ENCODE data around the gene CEP85. TPM values are rescaled to one million over a fixed set of nuclear protein-coding genes. Genes with fewer than 3 reads are reported as not detected.

Gene CEP85
- total and polyA plus RNA-seq, 10 of the 15 experiments (the other 5 are each of a cell fraction or from before 2014, with no cell fraction given): 8.4 to 26.8 (median 21.5) TPM

DNA sequence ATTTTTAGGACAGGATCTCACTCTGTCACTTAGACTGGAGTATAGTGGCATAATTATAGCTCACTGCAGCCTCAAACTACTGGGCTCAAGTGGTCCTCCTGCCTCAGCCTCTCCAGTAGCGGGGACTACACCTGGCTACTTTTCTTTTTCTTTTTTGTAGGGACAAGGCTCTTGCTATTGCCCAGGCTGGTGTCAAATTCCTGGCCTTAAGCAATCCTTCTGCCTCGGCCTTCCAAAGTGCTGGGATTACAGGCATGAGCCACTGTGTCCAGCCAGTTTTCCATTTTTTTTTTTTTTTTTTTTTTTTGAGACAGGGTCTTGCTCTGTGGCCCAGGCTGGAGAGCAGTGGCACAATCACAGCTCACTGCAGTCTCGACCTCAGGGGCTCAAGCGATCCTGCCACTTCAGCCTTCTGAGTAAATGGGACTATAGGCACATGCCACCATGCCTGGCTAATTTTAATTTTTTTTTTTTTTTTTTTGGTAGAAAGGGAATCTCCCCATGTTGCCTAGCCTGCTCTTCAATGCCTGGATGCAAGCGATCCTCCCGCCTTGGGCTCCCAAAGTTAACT lies 20.6 kb upstream of the CEP85 start:
- Histone ChIP-seq H3K36me3 (ENCODE audit: control insufficient read depth in 2 of 2, insufficient read depth in 2 of 2, low read length in 1 of 2) (no peaks in the 10 kb centered on the region), H2AFZ (ENCODE audit: control insufficient read depth, low read depth, low read length) (no peak overlapping the region), H4K20me1 (ENCODE audit: control insufficient read depth, insufficient read depth) (no peaks in the 10 kb centered on the region), H3K4me1 (ENCODE audit: control insufficient read depth, insufficient read depth, low read length) (no peaks in the 10 kb centered on the region), H3K9me3 (replicated peaks; ENCODE audit: control insufficient read depth, insufficient read depth, low read length) (no peaks in the 10 kb centered on the region), H3K27me3 (replicated peaks in 1 of 2; ENCODE audit: control insufficient read depth in 2 of 2, insufficient read depth in 2 of 2, low read length in 1 of 2) (no peaks in the 10 kb centered on the region), H3K79me2 (ENCODE audit: control insufficient read depth, insufficient read depth, low read length) (no peaks in the 10 kb centered on the region), H3K27ac (ENCODE audit: control insufficient read depth, insufficient read depth) (no peak overlapping the region), H3K9ac (ENCODE audit: control insufficient read depth, insufficient read depth, low read length) (no peak overlapping the region), H3K4me3 (no peak overlapping the region), H3K4me2 (ENCODE audit: control insufficient read depth, insufficient read depth) (no peak overlapping the region)
- intact Hi-C loops (cut with micrococcal nuclease; ENCODE audit: unreplicated experiment): no loop called here
- CTCF ChIA-PET: interaction anchor here (0.6 to 1.4 kb wide), 2 partner anchors 85 to 204 kb away, joined by 4 read pairs; no protein-coding TSS in a partner anchor
- SMC1A ChIA-PET (ENCODE audit: uncharacterized antibody, unreplicated experiment): interaction anchor here (0.6 kb wide), 1 partner anchor 8 kb away, joined by 3 read pairs; no protein-coding TSS in a partner anchor
- RAD21 ChIA-PET (ENCODE audit: unreplicated experiment): no interaction called here
- 48% methylated on average over 6 of the region's 6 CpGs for WGBS (ENCODE audit: insufficient coverage, insufficient replicate concordance, low lambda C conversion rate, missing lambda C conversion rate)
- ATAC-seq: no peak
- BruUV-seq (replicated peaks): no TSS peak
- in situ Hi-C loops (cut with MboI): no loop called here
- POLR2A ChIA-PET: no interaction called here
- FAIRE-seq: no peak
- no peak for DNase-seq (ENCODE audit: low read depth, low spot score)
- TF ChIP-seq HCFC1 (IDR thresholded peaks at IDR 0.05; ENCODE audit: low read length) (no peak), CHD4 (IDR thresholded peaks at IDR 0.05) (no peak), YY1 (IDR thresholded peaks at IDR 0.05; ENCODE audit: low read depth, low read length) (no peak), CBX5 (IDR thresholded peaks at IDR 0.05; ENCODE audit: low read depth) (no peak), PAX8 (IDR thresholded peaks at IDR 0.05) (no peak), NR2F1 (conservative IDR thresholded peaks at IDR 0.05) (no peak), RCOR1 (conservative IDR thresholded peaks at IDR 0.05; ENCODE audit: low read depth, low read length) (no peak), SUZ12 (IDR thresholded peaks at IDR 0.05; ENCODE audit: unreplicated experiment) (no peak), RELA (IDR thresholded peaks at IDR 0.05; ENCODE audit: borderline replicate concordance, partially characterized antibody) (no peak), CEBPB (IDR thresholded peaks at IDR 0.05; ENCODE audit: borderline replicate concordance in 1 of 2, low read depth in 2 of 2, low read length in 2 of 2) (no peak), HDAC2 (IDR thresholded peaks at IDR 0.05) (no peak), JUND (IDR thresholded peaks at IDR 0.05; ENCODE audit: low read depth, low read length) (no peak)
- TF ChIP-seq, protein P1, sequence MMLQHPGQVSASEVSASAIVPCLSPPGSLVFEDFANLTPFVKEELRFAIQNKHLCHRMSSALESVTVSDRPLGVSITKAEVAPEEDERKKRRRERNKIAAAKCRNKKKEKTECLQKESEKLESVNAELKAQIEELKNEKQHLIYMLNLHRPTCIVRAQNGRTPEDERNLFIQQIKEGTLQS (IDR thresholded peaks at IDR 0.05; ENCODE audit: borderline replicate concordance, extremely low read depth, low read depth, low read length): no peak
- TF ChIP-seq, protein P2, sequence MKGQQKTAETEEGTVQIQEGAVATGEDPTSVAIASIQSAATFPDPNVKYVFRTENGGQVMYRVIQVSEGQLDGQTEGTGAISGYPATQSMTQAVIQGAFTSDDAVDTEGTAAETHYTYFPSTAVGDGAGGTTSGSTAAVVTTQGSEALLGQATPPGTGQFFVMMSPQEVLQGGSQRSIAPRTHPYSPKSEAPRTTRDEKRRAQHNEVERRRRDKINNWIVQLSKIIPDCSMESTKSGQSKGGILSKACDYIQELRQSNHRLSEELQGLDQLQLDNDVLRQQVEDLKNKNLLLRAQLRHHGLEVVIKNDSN (IDR thresholded peaks at IDR 0.05; ENCODE audit: borderline replicate concordance, extremely low read length, insufficient read depth, low read depth, low read length): no peak
- TF ChIP-seq, protein P3, sequence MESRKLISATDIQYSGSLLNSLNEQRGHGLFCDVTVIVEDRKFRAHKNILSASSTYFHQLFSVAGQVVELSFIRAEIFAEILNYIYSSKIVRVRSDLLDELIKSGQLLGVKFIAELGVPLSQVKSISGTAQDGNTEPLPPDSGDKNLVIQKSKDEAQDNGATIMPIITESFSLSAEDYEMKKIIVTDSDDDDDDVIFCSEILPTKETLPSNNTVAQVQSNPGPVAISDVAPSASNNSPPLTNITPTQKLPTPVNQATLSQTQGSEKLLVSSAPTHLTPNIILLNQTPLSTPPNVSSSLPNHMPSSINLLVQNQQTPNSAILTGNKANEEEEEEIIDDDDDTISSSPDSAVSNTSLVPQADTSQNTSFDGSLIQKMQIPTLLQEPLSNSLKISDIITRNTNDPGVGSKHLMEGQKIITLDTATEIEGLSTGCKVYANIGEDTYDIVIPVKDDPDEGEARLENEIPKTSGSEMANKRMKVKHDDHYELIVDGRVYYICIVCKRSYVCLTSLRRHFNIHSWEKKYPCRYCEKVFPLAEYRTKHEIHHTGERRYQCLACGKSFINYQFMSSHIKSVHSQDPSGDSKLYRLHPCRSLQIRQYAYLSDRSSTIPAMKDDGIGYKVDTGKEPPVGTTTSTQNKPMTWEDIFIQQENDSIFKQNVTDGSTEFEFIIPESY (IDR thresholded peaks at IDR 0.05): no peak
- TF ChIP-seq, protein P4, sequence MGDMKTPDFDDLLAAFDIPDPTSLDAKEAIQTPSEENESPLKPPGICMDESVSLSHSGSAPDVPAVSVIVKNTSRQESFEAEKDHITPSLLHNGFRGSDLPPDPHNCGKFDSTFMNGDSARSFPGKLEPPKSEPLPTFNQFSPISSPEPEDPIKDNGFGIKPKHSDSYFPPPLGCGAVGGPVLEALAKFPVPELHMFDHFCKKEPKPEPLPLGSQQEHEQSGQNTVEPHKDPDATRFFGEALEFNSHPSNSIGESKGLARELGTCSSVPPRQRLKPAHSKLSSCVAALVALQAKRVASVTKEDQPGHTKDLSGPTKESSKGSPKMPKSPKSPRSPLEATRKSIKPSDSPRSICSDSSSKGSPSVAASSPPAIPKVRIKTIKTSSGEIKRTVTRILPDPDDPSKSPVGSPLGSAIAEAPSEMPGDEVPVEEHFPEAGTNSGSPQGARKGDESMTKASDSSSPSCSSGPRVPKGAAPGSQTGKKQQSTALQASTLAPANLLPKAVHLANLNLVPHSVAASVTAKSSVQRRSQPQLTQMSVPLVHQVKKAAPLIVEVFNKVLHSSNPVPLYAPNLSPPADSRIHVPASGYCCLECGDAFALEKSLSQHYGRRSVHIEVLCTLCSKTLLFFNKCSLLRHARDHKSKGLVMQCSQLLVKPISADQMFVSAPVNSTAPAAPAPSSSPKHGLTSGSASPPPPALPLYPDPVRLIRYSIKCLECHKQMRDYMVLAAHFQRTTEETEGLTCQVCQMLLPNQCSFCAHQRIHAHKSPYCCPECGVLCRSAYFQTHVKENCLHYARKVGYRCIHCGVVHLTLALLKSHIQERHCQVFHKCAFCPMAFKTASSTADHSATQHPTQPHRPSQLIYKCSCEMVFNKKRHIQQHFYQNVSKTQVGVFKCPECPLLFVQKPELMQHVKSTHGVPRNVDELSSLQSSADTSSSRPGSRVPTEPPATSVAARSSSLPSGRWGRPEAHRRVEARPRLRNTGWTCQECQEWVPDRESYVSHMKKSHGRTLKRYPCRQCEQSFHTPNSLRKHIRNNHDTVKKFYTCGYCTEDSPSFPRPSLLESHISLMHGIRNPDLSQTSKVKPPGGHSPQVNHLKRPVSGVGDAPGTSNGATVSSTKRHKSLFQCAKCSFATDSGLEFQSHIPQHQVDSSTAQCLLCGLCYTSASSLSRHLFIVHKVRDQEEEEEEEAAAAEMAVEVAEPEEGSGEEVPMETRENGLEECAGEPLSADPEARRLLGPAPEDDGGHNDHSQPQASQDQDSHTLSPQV (IDR thresholded peaks at IDR 0.05): no peak
- TF ChIP-seq, protein P5, sequence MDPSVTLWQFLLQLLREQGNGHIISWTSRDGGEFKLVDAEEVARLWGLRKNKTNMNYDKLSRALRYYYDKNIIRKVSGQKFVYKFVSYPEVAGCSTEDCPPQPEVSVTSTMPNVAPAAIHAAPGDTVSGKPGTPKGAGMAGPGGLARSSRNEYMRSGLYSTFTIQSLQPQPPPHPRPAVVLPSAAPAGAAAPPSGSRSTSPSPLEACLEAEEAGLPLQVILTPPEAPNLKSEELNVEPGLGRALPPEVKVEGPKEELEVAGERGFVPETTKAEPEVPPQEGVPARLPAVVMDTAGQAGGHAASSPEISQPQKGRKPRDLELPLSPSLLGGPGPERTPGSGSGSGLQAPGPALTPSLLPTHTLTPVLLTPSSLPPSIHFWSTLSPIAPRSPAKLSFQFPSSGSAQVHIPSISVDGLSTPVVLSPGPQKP (IDR thresholded peaks at IDR 0.05; ENCODE audit: low read depth, low read length): no peak
